Measurements from ENCODE around the gene TEP1. TPM values are rescaled to one million over a fixed set of nuclear protein-coding genes. Genes with fewer than 3 reads are reported as not detected.

Gene TEP1
- polyA plus RNA-seq, 3 donors, result 19.0 to 20.7 (median 19.0) TPM

Other genes starting within 250 kb of the TEP1 start
- under 1 TPM in 1 of 3 donors, not detected in 2; 0.05 TPM for gene OR11G2, start 222.6 kb downstream of the TEP1 start, polyA plus RNA-seq (ENCODE audit: insufficient read length in 3 of 3)
- gene OR11H6, start 189.8 kb downstream of the TEP1 start, polyA plus RNA-seq (ENCODE audit: insufficient read length in 3 of 3), result not detected
- under 1 TPM; 0.26 to 0.60 (median 0.26) TPM for gene OR11H7, start 184.5 kb downstream of the TEP1 start, polyA plus RNA-seq (ENCODE audit: insufficient read length in 3 of 3)
- under 1 TPM in 1 of 3 donors, not detected in 2; 0.14 TPM for gene OR11H4, start 174.2 kb downstream of the TEP1 start, polyA plus RNA-seq (ENCODE audit: insufficient read length in 3 of 3)
- gene TTC5, start 107.5 kb downstream of the TEP1 start, polyA plus RNA-seq (ENCODE audit: insufficient read length in 3 of 3), result 10 to 100 TPM; 24.9 to 31.0 (median 29.6) TPM
- 100 to 1,000 TPM; 108 to 130 (median 120) TPM for gene CCNB1IP1, start 80.2 kb downstream of the TEP1 start, polyA plus RNA-seq (ENCODE audit: insufficient read length in 3 of 3)
- 10 to 100 TPM; 51.1 to 62.7 (median 60.3) TPM for gene PARP2, start 69.9 kb downstream of the TEP1 start, polyA plus RNA-seq (ENCODE audit: insufficient read length in 3 of 3)
- under 1 TPM; 0.23 to 0.53 (median 0.47) TPM for gene KLHL33, start 22.7 kb upstream of the TEP1 start, polyA plus RNA-seq (ENCODE audit: insufficient read length in 3 of 3)
- gene OSGEP, start 41.3 kb upstream of the TEP1 start, polyA plus RNA-seq (ENCODE audit: insufficient read length in 3 of 3), result 10 to 100 TPM; 53.7 to 88.7 (median 54.9) TPM
- gene APEX1, start 41.7 kb upstream of the TEP1 start, polyA plus RNA-seq (ENCODE audit: insufficient read length in 3 of 3), result 100 to 1,000 TPM; 292 to 331 (median 308) TPM
- gene PIP4P1, start 47.9 kb upstream of the TEP1 start, polyA plus RNA-seq (ENCODE audit: insufficient read length in 3 of 3), result 10 to 100 TPM; 35.0 to 40.4 (median 36.9) TPM
- gene PNP, start 55.9 kb upstream of the TEP1 start, polyA plus RNA-seq (ENCODE audit: insufficient read length in 3 of 3), result 100 to 1,000 TPM in 1 of 3 donors, 10 to 100 TPM in 2; 64.0 to 144 (median 82.3) TPM
- under 1 TPM in 2 of 3 donors, not detected in 1; 0.14 TPM for gene RNASE10, start 92.0 kb upstream of the TEP1 start, polyA plus RNA-seq (ENCODE audit: insufficient read length in 3 of 3)
- gene RNASE9, start 147.5 kb upstream of the TEP1 start, polyA plus RNA-seq (ENCODE audit: insufficient read length in 3 of 3), result not detected
- not detected for gene RNASE11, start 174.5 kb upstream of the TEP1 start, polyA plus RNA-seq (ENCODE audit: insufficient read length in 3 of 3)
- not detected for gene RNASE12, start 177.9 kb upstream of the TEP1 start, polyA plus RNA-seq (ENCODE audit: insufficient read length in 3 of 3)
- gene OR6S1, start 228.2 kb upstream of the TEP1 start, polyA plus RNA-seq (ENCODE audit: insufficient read length in 3 of 3), result not detected